HG03354 (cell line): ENCODE data around the gene GALNTL6.
"Not testable (repeated sequence)": the region's sequence is repeated elsewhere in the genome, so short reads cannot be mapped to it uniquely, and the experiment has no call there.

Experiments
- ATAC-seq: cut with Tn5 transposase; IDR thresholded peaks from one replicate; pipeline ENCODE4 v1.9.1; 2021; ENCODE audit warnings: mild to moderate bottlenecking; ENCODE audit not compliant: unreplicated experiment, poor library complexity, severe bottlenecking

Gene GALNTL6

DNA sequence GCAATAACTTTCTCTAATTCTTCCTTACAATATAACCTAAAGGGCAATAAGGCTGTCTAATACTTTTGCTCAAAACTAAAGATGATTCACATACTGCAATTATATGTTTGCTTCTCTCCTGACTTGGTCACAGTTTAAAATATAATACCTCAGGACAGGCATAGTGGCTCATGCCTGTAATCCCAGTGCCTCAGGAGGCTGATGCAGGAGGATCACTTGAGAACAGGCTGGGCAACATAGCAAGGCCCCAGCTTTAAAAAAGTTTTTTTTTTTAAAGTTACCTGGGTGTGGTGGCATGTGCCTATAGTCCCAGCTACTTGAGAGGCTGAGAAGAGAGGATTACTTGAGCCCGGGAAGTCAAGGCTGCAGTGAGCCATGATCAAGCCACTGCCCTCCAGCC lies 1125.7 kb downstream of the GALNTL6 start:
- no peak for ATAC-seq

DNA sequence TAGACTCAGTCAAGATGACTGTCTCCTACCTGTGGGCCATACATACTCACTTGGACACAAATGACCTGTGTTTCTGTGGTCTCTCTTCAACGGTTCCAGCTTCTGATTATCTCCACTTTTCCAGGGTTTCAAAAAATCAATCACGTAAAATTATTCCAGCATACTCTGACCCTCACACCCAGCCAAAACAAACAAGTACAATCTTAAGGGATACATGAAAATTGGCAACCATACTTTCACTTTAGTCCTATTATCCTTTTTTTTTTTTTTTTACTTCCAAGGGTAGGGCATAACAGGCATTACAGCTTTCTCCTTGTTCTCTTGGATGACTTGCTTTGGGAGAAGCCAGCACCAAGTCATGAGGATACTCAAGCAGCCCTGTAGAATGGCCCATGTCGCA lies 1129.6 kb downstream of the GALNTL6 start:
- no peak for ATAC-seq

DNA sequence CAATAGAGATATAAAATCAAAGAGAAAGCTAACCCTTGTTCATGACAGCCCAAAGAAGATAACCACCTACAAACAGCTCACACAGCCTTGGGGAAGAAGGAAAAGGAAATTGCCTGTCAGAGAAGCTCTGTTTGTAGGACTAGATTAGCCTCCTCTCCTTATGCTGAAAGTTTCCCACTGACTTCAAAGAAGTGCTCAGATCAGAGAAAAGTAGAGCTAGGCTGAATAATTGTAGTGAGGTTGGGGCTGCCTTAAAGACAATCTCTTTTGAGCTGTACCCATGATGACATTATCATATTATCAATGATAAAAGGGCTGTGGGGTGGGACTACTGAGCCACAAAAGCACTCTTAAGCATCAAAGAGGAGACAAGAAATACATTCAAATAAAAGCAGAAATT lies 1132.4 kb downstream of the GALNTL6 start:
- ATAC-seq, result no peak

DNA sequence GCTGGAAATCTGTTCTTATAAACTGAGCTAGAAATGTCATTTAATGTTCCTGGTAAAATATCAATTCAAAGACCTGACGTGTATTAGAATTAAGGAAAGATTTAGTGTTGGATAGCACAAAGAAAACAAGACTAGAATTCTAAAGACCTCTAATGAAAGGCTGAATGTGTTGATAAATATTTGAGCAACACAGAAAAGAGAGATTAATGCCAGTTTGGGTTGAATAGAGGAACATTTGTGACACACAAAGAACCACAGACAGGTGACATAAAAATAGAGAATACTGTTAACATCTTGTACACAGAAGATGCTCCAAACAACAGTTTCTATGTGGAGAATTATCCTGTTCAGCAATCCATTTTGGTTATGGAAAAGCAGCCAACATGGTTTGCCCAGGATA lies 1133.3 kb downstream of the GALNTL6 start:
- ATAC-seq, result no peak

DNA sequence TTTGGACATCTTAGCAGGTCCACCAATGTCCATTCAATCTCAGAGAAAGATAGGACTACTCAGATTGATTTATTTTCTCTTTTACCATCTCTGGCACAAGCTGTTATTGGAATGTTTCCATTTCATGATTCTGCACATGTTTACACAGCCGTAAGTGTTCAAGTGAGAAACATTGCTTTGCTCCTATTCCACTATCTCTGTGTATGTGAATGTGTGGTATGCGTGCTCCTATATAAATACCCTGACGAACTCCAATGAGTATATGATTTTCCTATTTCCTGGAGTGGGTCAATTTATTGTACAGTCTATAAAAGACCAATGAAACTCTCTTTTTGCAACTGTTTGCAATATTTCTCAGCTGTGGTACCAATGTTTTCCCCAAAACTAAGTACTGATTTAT lies 1134.4 kb downstream of the GALNTL6 start:
- ATAC-seq, result no peak

DNA sequence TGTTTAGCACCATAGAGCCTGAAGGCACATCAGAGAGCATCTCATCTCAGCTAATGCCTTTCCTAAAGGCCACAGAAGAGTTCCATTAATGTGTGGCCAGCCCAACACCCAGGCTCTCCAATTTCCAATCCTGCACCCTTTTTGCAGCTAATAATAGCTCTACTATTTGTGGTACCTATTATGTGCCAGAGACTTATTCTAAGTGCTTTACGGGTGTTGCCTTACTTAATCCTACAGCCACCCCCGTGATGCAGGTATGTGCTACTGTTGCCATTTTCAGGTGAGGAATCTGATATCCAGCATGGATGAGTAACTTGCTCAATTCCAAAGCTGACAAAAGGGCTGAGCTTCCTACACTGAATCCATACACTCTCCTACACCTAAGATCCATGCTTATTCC lies 1137.8 kb downstream of the GALNTL6 start:
- no peak for ATAC-seq

DNA sequence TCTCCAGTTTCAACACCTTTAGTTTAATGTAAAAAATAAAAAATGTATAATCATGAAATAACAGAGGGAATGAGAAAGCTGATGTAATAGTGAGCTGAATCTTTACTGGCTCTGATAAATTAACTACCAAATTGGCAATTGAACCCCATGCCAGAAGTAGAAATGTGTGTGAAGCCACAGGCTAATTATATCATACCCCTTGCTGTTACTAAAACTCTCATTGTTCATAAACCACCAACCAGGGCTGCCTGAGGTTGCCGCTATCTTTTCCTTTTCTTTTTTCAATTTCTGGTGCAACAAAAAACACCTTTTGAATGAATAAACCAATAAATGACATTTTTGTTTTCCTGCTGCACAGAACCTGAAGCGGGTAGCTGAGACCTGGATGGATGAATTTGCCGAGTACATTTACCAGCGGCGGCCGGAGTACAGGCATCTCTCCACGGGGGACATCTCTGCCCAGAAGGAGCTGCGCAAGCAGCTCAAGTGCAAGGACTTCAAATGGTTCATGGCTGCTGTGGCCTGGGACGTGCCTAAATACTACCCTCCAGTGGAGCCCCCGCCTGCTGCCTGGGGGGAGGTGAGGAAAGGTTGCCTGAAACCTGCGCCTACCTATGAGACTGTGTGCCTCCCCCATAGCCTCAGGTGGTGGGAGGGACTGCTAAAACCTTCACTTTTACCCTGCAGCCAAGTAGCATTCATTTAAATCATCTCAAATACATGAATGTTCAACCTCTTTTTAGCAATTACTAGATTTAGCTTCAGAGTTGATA lies 1138.7 kb downstream of the GALNTL6 start:
- no peak for ATAC-seq

DNA sequence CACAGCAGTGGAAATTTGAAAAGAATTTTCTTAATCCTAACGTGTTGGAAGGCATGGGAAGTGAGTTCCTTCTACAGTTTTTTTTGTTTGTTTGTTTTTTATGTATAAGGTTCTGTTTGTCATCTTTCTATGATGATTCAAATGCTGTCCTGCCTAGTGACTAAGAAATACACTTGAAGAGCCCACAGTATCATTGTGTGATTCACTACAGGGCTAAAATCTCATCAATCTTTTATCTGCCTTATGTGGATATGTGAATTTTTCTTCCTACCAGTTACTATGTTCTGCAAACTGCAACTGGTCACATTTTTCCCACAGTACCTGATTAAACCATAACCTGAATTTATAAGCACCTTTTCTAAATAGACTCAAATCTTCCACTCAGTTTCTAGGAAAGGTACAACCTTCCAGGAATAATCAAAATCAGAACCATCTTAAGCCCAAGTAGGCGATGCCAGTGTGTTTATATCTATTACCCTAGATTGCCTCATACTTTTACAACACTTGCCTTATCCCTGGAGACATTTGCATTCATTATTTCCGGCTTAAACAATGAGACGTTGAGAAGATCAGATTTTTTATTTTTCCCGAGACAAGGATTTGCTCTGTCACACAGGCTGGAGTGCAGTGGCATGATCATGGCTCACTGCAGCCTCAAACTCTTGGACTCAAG lies 1140.8 kb downstream of the GALNTL6 start:
- no peak for ATAC-seq

DNA sequence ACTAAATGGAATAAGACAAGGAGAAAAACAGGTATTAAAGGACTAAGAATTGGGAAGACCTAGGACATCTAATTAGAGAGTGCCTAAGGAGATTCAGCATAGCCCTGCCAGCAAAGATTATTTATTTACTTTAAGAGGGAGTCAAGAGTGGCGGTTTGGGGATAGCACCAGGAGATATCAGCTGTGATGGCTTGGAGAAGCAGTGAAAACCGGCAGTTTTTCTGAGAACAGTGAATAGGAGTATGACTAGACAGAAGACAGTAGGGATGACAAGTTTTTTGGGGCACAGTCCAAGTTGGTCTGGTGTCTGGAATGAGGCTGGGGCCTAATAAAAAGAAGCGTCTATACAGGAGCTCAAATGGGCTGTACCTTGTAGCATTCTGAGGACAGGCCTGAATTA lies 1143.1 kb downstream of the GALNTL6 start:
- ATAC-seq, result not testable (repeated sequence)

DNA sequence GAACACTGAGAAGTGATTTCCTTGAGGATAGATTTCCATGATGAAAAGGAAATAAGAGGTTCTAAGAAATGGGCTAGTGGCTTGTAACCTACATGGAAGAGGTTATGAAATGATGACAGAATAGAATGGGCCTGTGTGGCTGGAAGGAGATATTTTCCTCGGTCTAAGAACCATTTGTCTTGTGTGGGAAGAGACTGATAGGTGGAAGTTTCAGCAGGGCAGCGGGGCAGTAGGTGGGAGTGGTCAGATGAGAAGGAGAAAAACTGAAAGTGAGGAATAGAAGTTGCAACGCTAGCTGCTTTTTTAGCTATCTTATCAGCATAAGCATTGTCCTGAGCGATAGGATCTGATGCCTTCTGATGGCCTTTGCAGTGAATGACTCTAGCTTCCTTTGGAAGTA lies 1144.0 kb downstream of the GALNTL6 start:
- no peak for ATAC-seq

DNA sequence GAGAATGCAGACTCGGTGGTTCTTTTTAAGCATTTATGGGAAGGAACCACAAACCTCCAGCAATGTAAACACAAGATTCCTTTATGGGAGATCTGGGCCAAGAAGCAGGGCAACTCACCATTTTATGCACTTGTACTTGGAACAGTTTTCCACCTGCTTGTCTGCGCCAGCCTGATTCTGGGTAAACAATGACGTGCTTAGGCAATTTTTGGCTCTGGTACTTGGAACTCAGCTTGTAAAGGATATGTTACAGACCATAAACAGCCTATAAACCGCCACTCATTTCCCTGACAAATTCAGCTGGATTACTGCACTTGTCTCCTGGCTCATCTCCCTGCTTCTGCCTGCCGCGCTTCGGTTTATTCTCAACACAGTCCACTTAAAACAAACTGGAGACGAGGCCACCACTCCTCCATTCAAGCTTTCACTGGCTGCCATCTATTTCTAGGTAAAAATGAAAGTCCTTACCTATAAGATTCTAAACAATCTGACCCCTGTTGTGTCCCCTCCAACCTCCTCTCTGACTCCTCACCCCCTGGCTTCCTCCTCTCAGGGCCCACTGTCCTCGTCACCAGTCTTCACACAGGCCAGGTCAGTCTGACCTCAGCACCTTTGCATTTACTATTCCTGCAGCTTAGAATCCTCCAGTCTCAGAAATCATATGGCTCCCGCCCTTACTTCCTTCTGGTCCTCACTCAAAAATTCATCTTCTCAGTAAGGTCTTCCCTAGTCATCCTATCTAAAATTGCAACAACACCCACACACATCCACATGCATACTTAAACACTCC lies 1149.6 kb downstream of the GALNTL6 start:
- no peak for ATAC-seq

DNA sequence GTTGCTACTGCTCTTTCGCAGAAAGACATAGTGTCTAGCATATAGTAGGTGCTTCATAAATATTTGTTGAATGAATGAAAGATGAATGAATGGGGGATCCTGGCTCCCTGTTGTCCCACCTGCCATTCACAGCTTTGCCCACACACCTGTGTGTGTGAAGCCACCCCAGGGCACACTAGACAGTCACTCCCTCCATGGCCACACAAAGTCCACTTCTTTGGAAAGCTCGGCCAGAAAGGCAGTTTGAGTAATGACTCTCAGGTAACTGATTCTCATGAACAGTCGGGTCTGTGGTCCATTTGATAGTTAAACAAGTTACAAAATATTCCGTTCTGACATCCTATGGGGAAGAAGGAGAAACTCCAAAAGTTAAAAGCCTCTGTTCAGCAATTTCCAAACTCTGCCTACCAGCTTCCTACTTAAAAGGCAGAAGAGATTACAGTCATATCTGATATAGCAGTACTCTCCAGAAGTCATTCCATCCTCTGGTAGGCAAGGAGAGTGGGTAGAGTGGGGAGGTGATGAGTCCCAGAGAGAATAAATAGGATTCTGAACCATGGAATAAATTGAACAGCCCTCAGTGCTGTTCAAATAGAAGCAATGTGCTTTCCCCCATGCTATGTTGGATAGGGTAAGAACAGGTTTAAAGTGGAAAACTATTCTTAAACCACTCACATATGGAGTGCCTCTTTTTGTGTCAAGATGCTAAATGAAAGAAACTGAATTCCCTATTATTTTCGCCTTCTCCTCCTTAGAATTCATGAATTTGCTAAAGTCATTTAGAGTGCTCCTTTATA lies 1150.5 kb downstream of the GALNTL6 start:
- no peak for ATAC-seq

DNA sequence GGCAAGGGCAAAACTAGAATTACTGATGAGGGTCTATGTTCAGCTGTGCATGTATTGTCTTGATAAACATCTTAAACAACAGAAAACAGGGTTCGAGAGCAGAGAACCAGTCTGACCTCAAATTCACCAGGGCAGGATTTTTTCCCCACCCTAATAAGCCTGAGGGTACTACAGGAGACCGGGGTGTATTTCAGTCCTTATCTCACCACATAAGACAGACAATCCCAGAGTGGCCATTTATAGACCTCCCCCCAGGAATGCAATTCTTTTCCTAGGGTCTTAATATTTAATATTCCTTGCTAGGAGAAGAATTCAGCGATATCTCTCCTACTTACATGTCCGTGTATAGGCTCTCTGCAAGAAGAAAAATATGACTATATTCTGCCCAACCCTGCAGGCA lies 1157.0 kb downstream of the GALNTL6 start:
- ATAC-seq, result not testable (repeated sequence)

DNA sequence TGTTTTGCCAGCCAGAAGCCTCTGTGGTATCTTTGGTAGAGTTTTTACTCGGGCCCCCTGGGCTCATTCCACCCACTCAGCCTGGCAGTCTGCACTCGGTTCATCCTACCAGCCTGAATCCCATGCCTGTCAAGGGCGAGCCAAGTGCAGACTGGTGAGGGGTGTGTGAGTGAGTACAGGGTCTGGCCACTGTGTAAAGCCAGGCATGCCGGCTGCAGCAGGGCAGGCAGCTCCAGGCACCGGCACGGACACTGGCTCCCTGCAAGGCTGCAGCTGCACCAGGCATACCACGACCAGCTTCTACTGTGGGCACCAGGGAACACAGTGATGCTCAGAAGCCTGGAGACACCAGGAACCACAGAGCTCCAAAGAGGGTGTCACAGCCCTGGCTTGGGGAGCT lies 1161.4 kb downstream of the GALNTL6 start:
- no peak for ATAC-seq

DNA sequence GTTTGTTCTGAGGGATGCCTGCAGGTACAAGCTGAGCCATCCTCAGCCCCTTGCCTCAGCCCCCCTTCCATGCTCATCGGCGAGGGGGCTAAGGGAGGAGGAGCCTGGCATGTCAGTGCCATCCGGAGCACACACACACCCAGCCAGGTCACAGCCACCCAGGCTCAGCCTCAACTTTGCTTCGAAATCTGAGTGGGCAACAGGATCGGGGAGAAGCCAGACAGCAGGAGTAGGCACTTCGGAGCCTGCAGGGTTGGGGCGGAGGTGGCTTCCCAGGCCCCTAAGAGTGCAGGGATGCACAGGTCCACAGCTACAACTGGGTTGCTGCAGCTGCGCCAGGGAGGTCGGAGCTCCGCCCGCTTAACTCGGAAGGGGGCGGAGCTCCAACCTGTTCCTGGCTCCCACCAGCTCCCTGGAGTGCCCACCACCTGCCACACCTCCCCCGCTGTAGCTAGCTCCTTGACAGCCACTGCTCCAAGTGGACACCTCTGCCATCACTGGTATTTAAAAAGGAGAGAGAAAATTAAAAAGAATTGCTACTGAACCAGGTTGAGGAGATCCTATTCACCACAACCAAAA lies 1162.5 kb downstream of the GALNTL6 start:
- ATAC-seq, result no peak

DNA sequence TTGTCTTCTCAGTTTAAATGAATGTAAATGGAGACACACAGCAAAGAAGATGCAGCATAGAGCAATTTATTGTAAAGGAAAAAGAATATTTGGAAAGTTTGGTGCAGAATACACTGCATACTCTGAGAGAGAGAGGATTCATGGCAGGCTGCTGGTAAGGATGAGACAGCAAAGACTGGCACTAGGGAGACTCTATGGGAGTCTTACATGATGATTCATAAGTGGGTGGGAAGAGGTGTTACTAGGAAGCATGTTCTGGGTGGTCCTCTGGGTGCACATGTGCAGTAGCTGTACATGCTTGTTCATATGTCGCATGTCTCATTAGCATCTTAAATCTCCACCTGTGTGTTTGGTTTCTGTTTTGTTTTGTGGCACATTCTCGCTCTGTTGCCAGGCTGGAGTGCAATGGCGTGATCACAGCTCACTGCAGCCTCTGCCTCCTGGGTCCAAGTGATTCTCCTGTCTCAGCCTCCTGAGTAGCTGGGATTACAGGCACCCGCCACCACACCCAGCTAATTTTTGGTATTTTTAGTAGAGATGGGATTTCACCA lies 1164.4 kb downstream of the GALNTL6 start:
- ATAC-seq, result not testable (repeated sequence)

DNA sequence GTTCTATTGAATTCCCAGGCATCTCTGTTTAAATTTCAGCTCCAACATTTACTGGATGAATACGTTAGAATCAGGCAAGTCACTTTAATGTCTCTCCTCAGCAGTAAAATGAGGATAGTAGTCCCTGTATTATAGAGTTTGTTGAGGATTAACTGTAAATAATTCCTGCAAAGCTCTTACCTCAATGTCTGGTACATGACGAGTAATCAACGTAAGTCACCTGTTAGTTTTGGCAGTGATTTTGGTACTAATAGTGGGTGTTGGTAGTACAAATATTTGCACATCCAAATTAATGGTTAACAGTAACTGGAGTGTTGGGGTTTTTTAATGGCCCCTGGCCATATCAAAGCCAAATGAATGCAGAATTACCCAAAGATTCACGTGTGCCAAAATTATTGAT lies 1165.6 kb downstream of the GALNTL6 start:
- no peak for ATAC-seq

DNA sequence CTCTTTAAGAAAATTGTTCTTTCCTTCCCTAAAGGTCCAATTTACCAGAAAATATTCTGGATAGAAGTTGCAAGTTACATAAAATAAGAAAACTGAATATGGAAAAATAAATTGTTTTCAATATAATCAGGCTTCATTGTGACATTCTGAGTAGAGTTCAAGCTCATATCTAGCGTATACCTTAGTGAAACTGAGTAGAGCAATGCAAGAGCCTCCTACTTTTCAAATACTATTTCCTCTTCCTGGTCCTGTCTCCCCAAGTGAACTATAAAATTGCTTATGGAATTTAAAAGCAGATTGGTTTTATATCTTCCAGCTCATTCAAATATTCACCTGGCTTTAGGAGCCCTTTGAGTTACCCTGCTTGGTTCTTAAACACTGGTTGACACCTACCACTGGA lies 1166.1 kb downstream of the GALNTL6 start:
- no peak for ATAC-seq

DNA sequence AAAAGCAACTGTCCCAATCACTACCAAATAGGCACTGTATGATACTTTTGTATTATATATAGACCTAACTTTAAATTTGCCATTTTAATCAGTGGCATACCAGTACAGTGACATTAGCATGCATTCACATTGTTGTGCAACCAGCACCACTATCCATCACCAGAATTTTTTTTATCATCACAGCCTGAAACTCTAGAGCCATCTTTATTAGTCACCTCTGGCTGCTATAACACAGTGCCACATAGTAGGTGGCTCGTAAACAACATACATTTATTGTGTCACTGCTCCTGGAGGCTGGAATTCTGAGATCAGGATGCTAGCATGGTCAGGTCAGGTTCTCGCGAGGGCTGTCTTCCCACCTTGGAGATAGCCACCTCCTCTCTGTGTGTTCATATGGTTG lies 1167.0 kb downstream of the GALNTL6 start:
- ATAC-seq, result no peak
